HCT116 (cell line): ENCODE measurements around the gene DDX28. TPM values are rescaled to one million over a fixed set of nuclear protein-coding genes. Genes with fewer than 3 reads are reported as not detected.

Source experiments
- ATAC-seq: fragments of 200-7000 bp; cut with Tn5 transposase; 2 replicates; pipeline ENCODE4 v1.9.1; 2020; ENCODE audit warnings: mild to moderate bottlenecking, moderate library complexity
- BruUV-seq: library from RNA; stranded (reverse); fragments of 400-500 nt; replicated peaks from 2 replicates; lab custom pipeline; 2021; lab: Mats Ljungman, UMichigan
- CTCF ChIA-PET: fragments of 300-600 bp; sonication (Branson Sonifier 250); formaldehyde crosslinking; loops from one replicate; lab custom pipeline; 2021; ENCODE audit warnings: antibody characterized with exemption; lab: Charles Lee
- POLR2A ChIA-PET: fragments of 300-600, 350-600 bp; sonication (Branson Sonifier 250); formaldehyde crosslinking; loops from one replicate; lab custom pipeline; 2021; ENCODE audit warnings: antibody characterized with exemption; lab: Charles Lee
- RAD21 ChIA-PET, 2 experiments: fragments of 300-600 bp; sonication (Branson Sonifier 250); formaldehyde crosslinking; loops; one replicate each; lab custom pipeline; 2023; ENCODE audit warnings: low total read pairs in 2 of 2; ENCODE audit not compliant: uncharacterized antibody in 2 of 2, unreplicated experiment in 2 of 2, low non-redundant PET in 1 of 2; lab: Charles Lee
- DNase-seq: peaks from one replicate; pipeline ENCODE4 v3.0.0-alpha.2; 2010; ENCODE audit warnings: low read depth, low spot score
- H2AFZ ChIP-seq: fragments of 200-600 bp; shearing (Covaris generic), sonication (generic); 2 replicates; pipeline ENCODE4 v1.6.1; 2017; ENCODE audit warnings: low read depth, mixed run types, mixed read lengths, antibody characterized with exemption, low read length; ENCODE audit not compliant: poor library complexity, severe bottlenecking
- H3K27ac ChIP-seq: 2 replicates; pipeline ENCODE4 v1.5.1; 2012; ENCODE audit warnings: low read depth, low read length
- H3K27me3 ChIP-seq: fragments of 200-600 bp; sonication (generic); 2 replicates; pipeline ENCODE4 v1.6.1; 2016; ENCODE audit warnings: mixed run types, low read length, mixed read lengths; ENCODE audit not compliant: insufficient read depth
- H3K36me3 ChIP-seq, 2 experiments: fragments of 200-500 bp in 1 of 2; fragments of 200-600 bp in 1 of 2; sonication (Bioruptor generic) in 1 of 2; sonication (generic) in 1 of 2; 2 replicates each; pipeline versions ENCODE4 v1.5.1 to v1.6.1; 2014 to 2016; ENCODE audit warnings: low read length in 2 of 2, inconsistent platforms in 1 of 2, mixed read lengths in 1 of 2, mixed run types in 1 of 2; ENCODE audit not compliant: insufficient read depth in 2 of 2, control insufficient read depth in 1 of 2
- H3K4me1 ChIP-seq, 2 experiments: fragments of 200-600 bp in 1 of 2; sonication (generic) in 1 of 2; 2 replicates each; pipeline versions ENCODE4 v1.5.1 to v1.6.1; 2012 to 2017; ENCODE audit warnings: low read length in 2 of 2, inconsistent platforms in 1 of 2, mild to moderate bottlenecking in 1 of 2, mixed read lengths in 1 of 2, mixed run types in 1 of 2, moderate library complexity in 1 of 2; ENCODE audit not compliant: insufficient read depth in 2 of 2, control insufficient read depth in 1 of 2
- H3K4me2 ChIP-seq: fragments of 200-600 bp; sonication (generic); 2 replicates; pipeline ENCODE4 v1.6.1; 2017; ENCODE audit warnings: mixed run types, low read length, mixed read lengths
- H3K4me3 ChIP-seq, 2 experiments: fragments of 200-600 bp in 1 of 2; sonication (generic) in 1 of 2; replicated peaks in 1 of 2; 2 replicates each; pipeline ENCODE4 v1.5.1; 2011 to 2016; ENCODE audit warnings: low read length in 2 of 2, control low read depth in 1 of 2, low read depth in 1 of 2, mild to moderate bottlenecking in 1 of 2, mixed read lengths in 1 of 2, mixed run types in 1 of 2
- H3K79me2 ChIP-seq: fragments of 200-600 bp; sonication (generic); 2 replicates; pipeline ENCODE4 v1.6.1; 2017; ENCODE audit warnings: mild to moderate bottlenecking, mixed run types, low read length, moderate library complexity, mixed read lengths; ENCODE audit not compliant: insufficient read depth
- H3K9ac ChIP-seq: fragments of 200-600 bp; sonication (generic); 2 replicates; pipeline ENCODE4 v1.6.1; 2016; ENCODE audit warnings: low read length, mixed read lengths
- H3K9me2 ChIP-seq: fragments of 200-600 bp; sonication (generic), shearing (Covaris generic); 2 replicates; pipeline ENCODE4 v1.6.1; 2017; ENCODE audit warnings: mixed run types, mild to moderate bottlenecking, moderate library complexity; ENCODE audit not compliant: insufficient read depth
- H3K9me3 ChIP-seq, 2 experiments: fragments of 200-500 bp in 1 of 2; fragments of 200-600 bp in 1 of 2; sonication (Bioruptor generic) in 1 of 2; sonication (generic) in 1 of 2; 2 replicates each; pipeline ENCODE4 v1.6.1; 2014 to 2017; ENCODE audit warnings: low read length in 2 of 2, mixed read lengths in 2 of 2, inconsistent platforms in 1 of 2, low read depth in 1 of 2, mild to moderate bottlenecking in 1 of 2, mixed run types in 1 of 2, moderate library complexity in 1 of 2; ENCODE audit not compliant: control insufficient read depth in 1 of 2, insufficient read depth in 1 of 2
- H4K20me1 ChIP-seq: fragments of 200-600 bp; sonication (generic), shearing (Covaris generic); 2 replicates; pipeline ENCODE4 v1.6.1; 2017; ENCODE audit warnings: mixed run types, mild to moderate bottlenecking, moderate library complexity; ENCODE audit not compliant: insufficient read depth
- CBX3 ChIP-seq: IDR thresholded peaks from 2 replicates; pipeline ENCODE4 v1.6.1; 2012; ENCODE audit warnings: low read depth
- CEBPB ChIP-seq: IDR thresholded peaks from 2 replicates; pipeline ENCODE4 v1.6.1; 2012; ENCODE audit warnings: low read depth
- EGR1 ChIP-seq: IDR thresholded peaks from 2 replicates; pipeline ENCODE4 v1.6.1; 2012; ENCODE audit warnings: low read depth
- EZH2 ChIP-seq: fragments of 200-600 bp; sonication (generic); IDR thresholded peaks from 2 replicates; pipeline ENCODE4 v1.6.1; 2017; ENCODE audit warnings: antibody characterized with exemption, mixed run types
- EZH2phosphoT487 ChIP-seq: fragments of 200-600 bp; IDR thresholded peaks from 2 replicates; pipeline ENCODE4 v1.6.1; 2018; ENCODE audit warnings: antibody characterized with exemption, borderline replicate concordance
- FOSL1 ChIP-seq: IDR thresholded peaks from 2 replicates; pipeline ENCODE4 v1.6.1; 2012; ENCODE audit warnings: low read depth
- POLR2A ChIP-seq: IDR thresholded peaks from 2 replicates; pipeline ENCODE4 v1.7.0; 2011; ENCODE audit warnings: borderline replicate concordance; ENCODE audit not compliant: insufficient read depth, insufficient read length; ENCODE audit errors: extremely low read depth
- POLR2AphosphoS5 ChIP-seq: IDR thresholded peaks from 2 replicates; pipeline ENCODE4 v1.6.1; 2011; ENCODE audit warnings: mild to moderate bottlenecking, low read depth, low read length, moderate library complexity
- RAD21 ChIP-seq: IDR thresholded peaks from 2 replicates; pipeline ENCODE4 v1.6.1; 2012; ENCODE audit warnings: low read depth, mild to moderate bottlenecking
- SIN3A ChIP-seq: IDR thresholded peaks from 2 replicates; pipeline ENCODE4 v1.6.1; 2012; ENCODE audit warnings: low read depth
- SRF ChIP-seq: IDR thresholded peaks from 2 replicates; pipeline ENCODE4 v1.6.1; 2012; ENCODE audit warnings: low read depth
- TCF7L2 ChIP-seq: IDR thresholded peaks from 2 replicates; pipeline ENCODE4 v1.7.0; 2011; ENCODE audit warnings: borderline replicate concordance, inconsistent platforms; ENCODE audit not compliant: insufficient read depth, insufficient read length; ENCODE audit errors: extremely low read depth
- YY1 ChIP-seq: IDR thresholded peaks from 2 replicates; pipeline ENCODE4 v1.6.1; 2011; ENCODE audit warnings: low read length, low read depth, moderate library complexity, mild to moderate bottlenecking; ENCODE audit not compliant: insufficient replicate concordance; ENCODE audit errors: extremely low read depth
- ZNF274 ChIP-seq: fragments of 200-500 bp; sonication (Bioruptor generic); IDR thresholded peaks from 2 replicates; pipeline ENCODE4 v1.6.1; 2014; ENCODE audit warnings: mild to moderate bottlenecking, low read depth, low read length, inconsistent platforms
- intact Hi-C: fragments of 100-400 bp; cut with micrococcal nuclease; formaldehyde crosslinking; loops from 2 replicates; pipeline ENCODE4 v1.10.0; 2022
- total RNA-seq: library from RNA; stranded (reverse); gene quantifications from one replicate; pipeline ENCODE4 v1.2.1, GENCODE V29; 2021; ENCODE audit not compliant: unreplicated experiment
- TF ChIP-seq, protein P1 (sequence below), 3 experiments: fragments of 200-600 bp in 1 of 3; sonication (generic) in 1 of 3; IDR thresholded peaks in 2 of 3; conservative IDR thresholded peaks in 1 of 3; 2 replicates each; pipeline ENCODE4 v1.5.1; 2012 to 2017; ENCODE audit warnings: low read depth in 2 of 3, low read length in 2 of 3, antibody characterized with exemption in 1 of 3, borderline replicate concordance in 1 of 3, control low read depth in 1 of 3, mild to moderate bottlenecking in 1 of 3, mixed read lengths in 1 of 3, mixed run types in 1 of 3, moderate library complexity in 1 of 3; ENCODE audit not compliant: insufficient read depth in 1 of 3

Gene DDX28
- total RNA-seq, 1 experiment from 2014 or later, result 13.8 TPM

- Histone ChIP-seq H2AFZ (no peak overlapping the region), H4K20me1 (no peaks in the 10 kb centered on the region), H3K4me2 (no peak overlapping the region), H3K4me3 (no peak overlapping the region), H3K9me2 (no peaks in the 10 kb centered on the region), H3K4me1 (no peaks in the 10 kb centered on the region), H3K27ac (no peak overlapping the region), H3K9ac (no peak overlapping the region), H3K27me3 (no peaks in the 10 kb centered on the region), H3K79me2 (no peaks in the 10 kb centered on the region), H3K36me3 (no peaks in the 10 kb centered on the region), H3K9me3 (no peaks in the 10 kb centered on the region)
- POLR2A ChIA-PET, result interaction anchor here (1.1 kb wide), 1 partner anchor 9 kb away, joined by 3 read pairs; no protein-coding TSS in a partner anchor
- intact Hi-C loops, result no loop called here
- BruUV-seq, result no TSS peak
- ATAC-seq (no peak), DNase-seq (no peak)
- CTCF ChIA-PET, result no interaction called here
- RAD21 ChIA-PET, result no interaction called here
- TF ChIP-seq SRF, result no peak
- no peak for TF ChIP-seq POLR2AphosphoS5
- no peak for TF ChIP-seq CBX3
- no peak for TF ChIP-seq SIN3A
- TF ChIP-seq TCF7L2, result no peak
- TF ChIP-seq, protein P1, sequence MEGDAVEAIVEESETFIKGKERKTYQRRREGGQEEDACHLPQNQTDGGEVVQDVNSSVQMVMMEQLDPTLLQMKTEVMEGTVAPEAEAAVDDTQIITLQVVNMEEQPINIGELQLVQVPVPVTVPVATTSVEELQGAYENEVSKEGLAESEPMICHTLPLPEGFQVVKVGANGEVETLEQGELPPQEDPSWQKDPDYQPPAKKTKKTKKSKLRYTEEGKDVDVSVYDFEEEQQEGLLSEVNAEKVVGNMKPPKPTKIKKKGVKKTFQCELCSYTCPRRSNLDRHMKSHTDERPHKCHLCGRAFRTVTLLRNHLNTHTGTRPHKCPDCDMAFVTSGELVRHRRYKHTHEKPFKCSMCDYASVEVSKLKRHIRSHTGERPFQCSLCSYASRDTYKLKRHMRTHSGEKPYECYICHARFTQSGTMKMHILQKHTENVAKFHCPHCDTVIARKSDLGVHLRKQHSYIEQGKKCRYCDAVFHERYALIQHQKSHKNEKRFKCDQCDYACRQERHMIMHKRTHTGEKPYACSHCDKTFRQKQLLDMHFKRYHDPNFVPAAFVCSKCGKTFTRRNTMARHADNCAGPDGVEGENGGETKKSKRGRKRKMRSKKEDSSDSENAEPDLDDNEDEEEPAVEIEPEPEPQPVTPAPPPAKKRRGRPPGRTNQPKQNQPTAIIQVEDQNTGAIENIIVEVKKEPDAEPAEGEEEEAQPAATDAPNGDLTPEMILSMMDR (IDR thresholded peaks at IDR 0.05 in 2 of 3, conservative IDR thresholded peaks at IDR 0.05 in 1 of 3; ENCODE audit: borderline replicate concordance in 1 of 3, insufficient read depth in 1 of 3, low read depth in 2 of 3, low read length in 2 of 3), result no peak
- TF ChIP-seq EGR1, result no peak
- TF ChIP-seq RAD21, result no peak
- no peak for TF ChIP-seq ZNF274
- no peak for TF ChIP-seq YY1
- no peak for TF ChIP-seq FOSL1
- TF ChIP-seq CEBPB, result no peak
- no peak for TF ChIP-seq EZH2
- no peak for TF ChIP-seq EZH2phosphoT487
- TF ChIP-seq POLR2A, result no peak
Observed at GRCh38 chr16:67982011-67982696, 40.9 kb downstream of the DDX28 start.
